Bronchial epithelial cell (primary cell): ENCODE measurements around the gene PRIMPOL. TPM values are rescaled to one million over a fixed set of nuclear protein-coding genes. Genes with fewer than 3 reads are reported as not detected.
A peak's percentile ranks its signal among the peaks of the same experiment; 100 is the strongest.

Experiments
- DNase-seq: peaks from one replicate; pipeline ENCODE4 v3.0.0-alpha.2; 2010; ENCODE audit warnings: low read depth
- FAIRE-seq: peaks from 2 replicates; lab custom pipeline; 2011; peaks lifted over from hg19 to GRCh38; lab: Jason Lieb, UNC
- H3K27me3 ChIP-seq: 2 replicates; pipeline ENCODE4 v1.5.1; 2011; ENCODE audit warnings: low read length; ENCODE audit not compliant: control insufficient read depth, insufficient read depth
- H3K36me3 ChIP-seq: 2 replicates; pipeline ENCODE4 v1.5.1; 2011; ENCODE audit warnings: low read length; ENCODE audit not compliant: control insufficient read depth, insufficient read depth
- H3K4me3 ChIP-seq: 2 replicates; pipeline ENCODE4 v1.5.1; 2011; ENCODE audit warnings: mild to moderate bottlenecking, low read depth, low read length, control low read depth
- CTCF ChIP-seq: IDR thresholded peaks from 2 replicates; pipeline ENCODE4 v1.5.1; 2011; ENCODE audit warnings: mild to moderate bottlenecking, moderate library complexity, low read length, control low read depth, inconsistent platforms; ENCODE audit not compliant: insufficient read depth, severe bottlenecking
- total RNA-seq: library from RNA; depleted of rRNA; stranded (reverse); fragments of >200 nt; gene quantifications from 2 replicates; pipeline ENCODE4 v1.2.1, GENCODE V29; 2014

The PRIMPOL gene
- total RNA-seq, 1 donor from 2014 or later = 6.3 TPM

DNA sequence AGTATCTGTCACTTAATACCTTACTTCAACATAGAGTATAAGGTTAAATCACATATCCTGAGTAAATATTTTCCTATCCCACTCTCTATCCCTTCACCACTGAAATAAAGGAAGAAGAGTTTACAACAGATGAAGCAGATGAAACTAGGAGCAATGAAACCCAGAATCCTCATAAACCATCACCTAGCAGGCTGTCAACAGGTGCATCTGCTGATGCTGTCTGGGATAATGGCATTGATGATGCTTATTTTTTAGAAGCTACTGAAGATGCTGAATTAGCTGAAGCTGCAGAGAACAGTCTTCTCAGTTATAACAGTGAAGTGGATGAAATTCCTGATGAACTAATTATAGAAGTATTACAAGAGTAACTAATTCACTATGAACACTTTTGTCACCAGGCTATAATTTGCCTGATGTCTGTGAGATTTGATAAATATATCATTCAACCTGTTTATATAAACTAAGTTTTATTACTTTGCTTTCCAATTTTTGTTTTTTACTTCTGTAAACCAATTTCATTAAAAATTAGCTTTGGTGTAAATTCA lies 44.9 kb downstream of the PRIMPOL start:
- TF ChIP-seq CTCF = no peak
- Histone ChIP-seq H3K27me3 (no peaks in the 10 kb centered on the region), H3K4me3 (no peak overlapping the region), H3K36me3 (no peaks in the 10 kb centered on the region)
- DNase-seq (no peak), FAIRE-seq (no peak)

DNA sequence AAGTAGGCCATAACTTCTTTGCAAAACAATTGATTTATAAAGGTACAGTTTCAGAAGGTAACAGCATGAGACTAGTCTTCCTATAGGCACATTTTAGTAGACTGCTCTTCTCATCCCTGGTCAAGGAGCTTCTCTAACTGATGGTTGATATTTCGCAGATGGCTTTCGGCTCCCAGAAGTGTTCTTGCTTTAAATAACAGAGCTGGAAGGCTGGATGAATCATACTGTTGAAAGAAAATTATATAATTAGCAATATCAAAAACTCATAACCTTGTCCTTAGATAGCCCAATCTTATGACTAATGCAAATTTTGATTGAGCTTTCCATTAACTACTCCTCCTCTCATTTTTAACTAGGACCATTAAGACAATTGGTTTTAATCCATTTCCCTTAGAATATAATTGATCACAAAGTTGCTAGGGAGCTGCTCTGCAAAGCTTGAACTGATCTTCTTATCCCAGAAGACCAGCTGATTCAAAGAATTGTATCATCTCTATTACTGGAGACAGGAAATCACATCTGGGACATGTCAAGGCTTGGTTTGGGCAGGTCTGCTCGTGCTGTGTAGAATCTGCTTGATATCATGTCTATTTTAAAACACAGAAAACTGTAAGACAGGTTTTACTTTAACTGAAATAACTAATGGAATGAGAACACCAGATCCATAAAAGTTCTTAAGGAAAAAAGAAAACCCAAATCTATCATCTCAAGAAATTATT lies 45.8 kb downstream of the PRIMPOL start:
- H3K27me3 ChIP-seq = no peaks in the 10 kb centered on the region
- no peak overlapping the region for H3K4me3 ChIP-seq
- DNase-seq (peak; percentile 97), FAIRE-seq (no peak)
- H3K36me3 ChIP-seq = no peaks in the 10 kb centered on the region
- no peak for TF ChIP-seq CTCF

DNA sequence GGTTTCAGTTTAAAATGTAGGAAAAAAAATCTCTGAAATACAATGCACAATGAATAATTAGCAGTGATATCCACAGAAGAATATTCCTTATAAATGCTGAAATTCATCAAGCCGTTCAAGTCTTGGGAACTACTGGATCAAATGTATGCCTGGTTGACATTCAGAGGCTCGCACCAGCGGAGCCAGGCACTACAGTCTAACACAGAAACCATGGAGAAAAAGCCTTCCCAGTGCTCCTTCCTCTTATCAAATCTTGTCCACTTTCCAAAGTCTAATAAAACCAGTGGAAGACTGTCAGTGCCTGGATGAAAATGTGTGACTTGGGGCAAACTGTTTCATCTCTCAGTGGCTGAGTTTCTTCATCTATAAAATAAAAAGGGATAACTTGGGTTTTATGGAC lies 48.4 kb downstream of the PRIMPOL start:
- DNase-seq (no peak), FAIRE-seq (no peak)
- no peaks in the 10 kb centered on the region for H3K27me3 ChIP-seq
- no peak for TF ChIP-seq CTCF
- H3K36me3 ChIP-seq = no peaks in the 10 kb centered on the region
- H3K4me3 ChIP-seq = no peak overlapping the region

DNA sequence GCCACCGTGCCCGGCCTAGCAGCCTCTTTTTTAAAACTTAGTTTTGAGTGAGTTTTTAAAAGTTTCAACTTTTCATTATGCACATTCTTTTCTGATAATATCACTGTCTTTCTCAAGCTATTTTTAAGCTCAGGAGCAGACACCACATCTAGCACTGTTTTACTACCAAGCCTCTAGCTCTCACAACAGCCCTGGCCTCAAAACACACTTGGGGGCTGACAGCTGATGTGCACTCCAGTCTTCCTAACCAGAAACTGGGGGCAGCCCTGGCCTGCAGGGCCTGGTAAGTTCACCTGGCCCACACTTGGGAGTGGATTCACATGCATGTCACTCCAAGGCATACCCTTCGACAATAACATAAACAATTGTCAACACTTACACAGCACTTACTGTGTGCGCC lies 50.4 kb downstream of the PRIMPOL start:
- TF ChIP-seq CTCF = no peak
- H3K36me3 ChIP-seq = no peaks in the 10 kb centered on the region
- FAIRE-seq = no peak

DNA sequence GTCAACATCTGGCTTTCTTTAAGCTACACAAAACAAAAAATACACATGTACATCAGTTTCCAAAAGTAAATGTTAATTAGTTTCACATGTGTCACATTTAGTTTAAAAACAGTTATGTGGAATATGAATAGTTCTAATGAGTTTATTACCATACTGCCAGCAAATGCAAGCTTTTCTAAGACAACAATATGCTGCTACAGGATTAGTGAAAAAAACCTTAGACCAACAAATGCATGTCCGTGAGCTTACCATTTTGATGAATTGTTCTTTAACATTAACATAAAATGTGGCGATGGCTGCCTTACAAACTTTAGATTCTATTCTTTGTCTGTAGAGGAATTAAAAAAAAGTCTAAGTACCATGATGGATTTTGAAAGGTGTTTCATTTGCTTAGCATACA lies 52.6 kb downstream of the PRIMPOL start:
- no peak for TF ChIP-seq CTCF
- H3K27me3 ChIP-seq = no peaks in the 10 kb centered on the region
- FAIRE-seq (no peak), DNase-seq (no peak)
- no peak overlapping the region for H3K4me3 ChIP-seq
- no peaks in the 10 kb centered on the region for H3K36me3 ChIP-seq

More for the DNA sequence above, 50.4 kb downstream of the PRIMPOL start:
- no peak overlapping the region for H3K4me3 ChIP-seq
- no peak for DNase-seq
- H3K27me3 ChIP-seq = no peaks in the 10 kb centered on the region
